Spleen (tissue), 11 donors: Measurements from ENCODE around the gene POLR1C. TPM values are rescaled to one million over a fixed set of nuclear protein-coding genes. Genes with fewer than 3 reads are reported as not detected.
A peak's percentile ranks its signal among the peaks of the same experiment; 100 is the strongest.

Experiments used
- DNase-seq: peaks from one replicate; pipeline ENCODE4 v3.0.0-alpha.2; 2020
- H3K27ac ChIP-seq, 8 donors: fragments of 200-600 bp; sonication (generic) in 7 of 8; 1 replicate in 4 of 8; 2 replicates in 4 of 8; pipeline versions ENCODE4 v1.5.0 to v1.8.0; 2016 to 2021; ENCODE audit warnings: inconsistent platforms in 4 of 8, mild to moderate bottlenecking in 4 of 8, moderate library complexity in 1 of 8
- H3K27me3 ChIP-seq, 7 donors: fragments of 200-600 bp; sonication (generic) in 6 of 7; replicated peaks in 1 of 7; 1 replicate in 4 of 7; 2 replicates in 3 of 7; pipeline versions ENCODE4 v1.5.0 to v1.8.0; 2016 to 2021; ENCODE audit warnings: inconsistent platforms in 3 of 7, mild to moderate bottlenecking in 1 of 7
- H3K36me3 ChIP-seq, 6 donors: fragments of 200-600 bp; sonication (generic) in 5 of 6; 1 replicate in 4 of 6; 2 replicates in 2 of 6; pipeline versions ENCODE4 v1.5.0 to v1.8.0; 2016 to 2021; ENCODE audit warnings: inconsistent platforms in 2 of 6
- H3K4me1 ChIP-seq, 6 donors: fragments of 200-600 bp; sonication (generic) in 5 of 6; 1 replicate in 3 of 6; 2 replicates in 3 of 6; pipeline versions ENCODE4 v1.5.0 to v1.8.0; 2016 to 2021; ENCODE audit warnings: inconsistent platforms in 3 of 6
- H3K4me3 ChIP-seq, 8 donors: fragments of 200-600 bp; sonication (generic) in 7 of 8; 1 replicate in 4 of 8; 2 replicates in 4 of 8; pipeline versions ENCODE4 v1.5.0 to v1.8.0; 2016 to 2021; ENCODE audit warnings: inconsistent platforms in 4 of 8, mild to moderate bottlenecking in 4 of 8, moderate library complexity in 2 of 8
- H3K9me3 ChIP-seq, 8 donors: fragments of 200-600 bp; sonication (generic) in 7 of 8; 1 replicate in 4 of 8; 2 replicates in 4 of 8; pipeline versions ENCODE4 v1.5.0 to v1.8.0; 2016 to 2021; ENCODE audit warnings: inconsistent platforms in 4 of 8
- CTCF ChIP-seq, 11 experiments: fragments of 200-600 bp in 7 of 11; fragments of 450-650 bp in 4 of 11; sonication (generic) in 4 of 11; IDR thresholded peaks in 8 of 11; conservative IDR thresholded peaks in 3 of 11; 1 replicate in 7 of 11; 2 replicates in 4 of 11; pipeline versions ENCODE4 v1.4.0 to v1.8.0; 2016 to 2021; ENCODE audit warnings: antibody characterized with exemption in 11 of 11, inconsistent platforms in 4 of 11, mild to moderate bottlenecking in 1 of 11
- POLR2A ChIP-seq, 3 donors: fragments of 450-650 bp; IDR thresholded peaks; one replicate each; pipeline ENCODE4 v1.5.1; 2017; ENCODE audit warnings: antibody characterized with exemption in 3 of 3, mild to moderate bottlenecking in 1 of 3
- POLR2AphosphoS5 ChIP-seq, 3 donors: sonication (generic); formaldehyde crosslinking; IDR thresholded peaks; one replicate each; pipeline ENCODE4 v1.5.1; 2017; ENCODE audit warnings: antibody characterized with exemption in 3 of 3
- WGBS, 5 donors: extraction: QIAGEN DNeasy Blood & Tissue Kit in 3 of 5; methylation state at CpG; one replicate each; pipeline versions ENCODE4 v1.1.5 to v1.1.7; 2013 to 2018; 5-methylcytosine and 5-hydroxymethylcytosine counted together
- intact Hi-C: fragments of 100-400 bp; cut with DNase I; formaldehyde crosslinking; loops from one replicate; pipeline ENCODE4 v1.15.0; 2023; ENCODE audit warnings: low total_unique reads
- polyA plus RNA-seq, 3 donors: library from polyadenylated mRNA; stranded (reverse); fragments of 200-250 nt; gene quantifications; one replicate each; pipeline ENCODE4 v1.2.1, GENCODE V29; 2013
- total RNA-seq, 7 donors: library from RNA; depleted of rRNA in 3 of 7; stranded (reverse); fragments of >200 nt in 3 of 7; fragmentation: NEBNext Ultra II Directional in 4 of 7; extraction: Animal tissue kit (Norgen Biotek cat#: 25700) in 4 of 7; gene quantifications; one replicate each; pipeline versions ENCODE4 v1.1.0 to v1.2.1, GENCODE V29; 2016 to 2021
- donor health status: healthy with polysubstance abuse.
- donor health status: DM: no; HTN: no; CAD: no; lungs with moderate emphysema.
- donor health status: DM: no; HTN: no; CAD: no.
- donor health status: Bipolar disorder and iron deficiency.
- donor health status: healthy.
- donor health status: DM: no; HTN: no; CAD: no.
- donor health status: DM: yes; HTN: yes; CAD: no.

POLR1C gene
- total and polyA plus RNA-seq, 10 donors, result 24.1 to 32.6 (median 28.2) TPM

GRCh38 chr6:43475516-43475915 lies 41.4 kb upstream of the POLR1C start:
- peaks cover 0 to 18% (median 0%) of the 10 kb centered on the region in 7 donors for H3K27me3 ChIP-seq
- peaks cover 16 to 39% (median 35%) of the 10 kb centered on the region in 6 donors for H3K4me1 ChIP-seq
- no peak overlapping the region for H3K4me3 ChIP-seq
- WGBS, 5 donors, result 80 to 91% (median 86%) methylated on average over 5 to 6 of the region's 6 CpGs
- H3K36me3 ChIP-seq, result peaks cover 0 to 2% (median 0%) of the 10 kb centered on the region in 6 donors
- intact Hi-C loops, result no loop called here
- TF ChIP-seq POLR2A (IDR thresholded peaks at IDR 0.05), result no peak
- no peak for TF ChIP-seq CTCF (IDR thresholded peaks at IDR 0.05 in 8 of 11, conservative IDR thresholded peaks at IDR 0.05 in 3 of 11)
- no peak for TF ChIP-seq POLR2AphosphoS5 (IDR thresholded peaks at IDR 0.05)
- no peak overlapping the region for H3K27ac ChIP-seq
- no peaks in the 10 kb centered on the region for H3K9me3 ChIP-seq
- no peak for DNase-seq

GRCh38 chr6:43476746-43477145 lies 40.1 kb upstream of the POLR1C start:
- intact Hi-C loops, result no loop called here
- Histone ChIP-seq H3K27ac (peak overlapping the region; percentile 21 to 90 (median 84)), H3K4me3 (peak overlapping the region; percentile 53 to 84 (median 68)), H3K27me3 (peaks cover 0 to 8% (median 0%) of the 10 kb centered on the region in 7 donors), H3K36me3 (peaks cover 0 to 5% (median 0%) of the 10 kb centered on the region in 6 donors), H3K9me3 (no peaks in the 10 kb centered on the region), H3K4me1 (peaks cover 16 to 52% (median 39%) of the 10 kb centered on the region in 6 donors)
- no peak for TF ChIP-seq CTCF (IDR thresholded peaks at IDR 0.05 in 8 of 11, conservative IDR thresholded peaks at IDR 0.05 in 3 of 11)
- TF ChIP-seq POLR2A (IDR thresholded peaks at IDR 0.05), result no peak
- no peak for TF ChIP-seq POLR2AphosphoS5 (IDR thresholded peaks at IDR 0.05)
- WGBS, 5 donors, result 28 to 42% (median 38%) methylated on average over 2 of the region's 2 CpGs
- no peak for DNase-seq

DNA sequence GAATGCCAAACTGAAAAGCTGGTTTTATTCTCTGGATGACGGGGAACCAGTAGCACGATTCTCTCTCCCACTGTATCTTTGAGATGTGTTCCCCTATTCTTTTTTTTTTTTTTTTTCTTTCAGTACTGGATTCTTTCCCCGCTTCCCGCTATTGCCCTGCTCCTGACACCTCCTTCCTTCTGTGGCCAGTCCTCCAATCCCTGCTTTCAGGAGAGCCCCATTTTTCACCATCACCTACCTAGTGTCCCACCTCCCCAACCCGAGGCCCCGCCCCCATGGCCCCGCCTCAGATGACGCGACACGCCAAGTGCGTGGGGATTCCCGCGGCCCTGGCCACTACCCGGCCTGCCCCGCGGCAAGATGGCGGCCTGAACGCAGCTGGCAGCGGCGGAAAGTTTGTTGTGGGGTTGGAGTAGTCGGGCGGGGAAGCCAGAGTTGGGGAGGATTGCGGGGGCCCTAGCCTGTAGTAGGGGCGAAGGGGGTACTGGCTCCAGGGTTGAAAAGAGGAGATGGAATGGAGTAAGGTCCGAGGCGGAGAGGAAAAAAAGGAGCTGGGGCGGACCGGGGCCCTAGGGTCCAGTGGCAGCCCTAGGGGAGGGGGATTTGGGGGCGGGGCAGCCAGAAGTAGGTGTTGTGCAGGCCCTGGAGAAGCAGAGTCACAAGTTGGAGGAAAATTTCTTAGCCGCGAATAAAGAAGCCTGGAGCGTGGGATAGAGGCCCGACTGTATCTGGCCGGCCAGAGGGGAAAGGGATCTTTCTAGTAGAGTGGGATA lies 39.5 kb upstream of the POLR1C start, which contains the start of gene TJAP1:
Gene TJAP1 (plus strand): TSS at position 336 of the 773 bp plus-strand sequence. CDS start 21,432 bp downstream, outside the sequence.
- WGBS, 5 donors, result 1 to 2% (median 2%) methylated on average over 34 of the region's 34 CpGs
- Histone ChIP-seq H3K36me3 (peaks cover 0 to 5% (median 0%) of the 10 kb centered on the region in 6 donors), H3K27ac (peak within 1 kb of the TSS; percentile 71 to 90 (median 84)), H3K9me3 (no peaks in the 10 kb centered on the region), H3K27me3 (peaks cover 0 to 2% (median 0%) of the 10 kb centered on the region in 7 donors), H3K4me3 (peak within 1 kb of the TSS; percentile 53 to 84 (median 68)), H3K4me1 (peaks cover 16 to 58% (median 40%) of the 10 kb centered on the region in 6 donors)
- no peak for TF ChIP-seq CTCF (IDR thresholded peaks at IDR 0.05 in 8 of 11, conservative IDR thresholded peaks at IDR 0.05 in 3 of 11)
- TF ChIP-seq POLR2AphosphoS5 (IDR thresholded peaks at IDR 0.05), result peak; percentile 95 to 96 (median 96)
- TF ChIP-seq POLR2A (IDR thresholded peaks at IDR 0.05), result peak in 2 of 3 donors; percentile 11 to 24
- intact Hi-C loops, result no loop called here
- peak; percentile 99 for DNase-seq

- Histone ChIP-seq H3K4me3 (peak overlapping the region; percentile 53 to 84 (median 68)), H3K36me3 (peaks cover 0 to 5% (median 0%) of the 10 kb centered on the region in 6 donors), H3K27ac (peak overlapping the region; percentile 71 to 90 (median 84)), H3K9me3 (no peaks in the 10 kb centered on the region), H3K27me3 (no peaks in the 10 kb centered on the region), H3K4me1 (peaks cover 16 to 64% (median 40%) of the 10 kb centered on the region in 6 donors)
- no peak for DNase-seq
- TF ChIP-seq POLR2A (IDR thresholded peaks at IDR 0.05), result no peak
- no peak for TF ChIP-seq POLR2AphosphoS5 (IDR thresholded peaks at IDR 0.05)
- TF ChIP-seq CTCF (IDR thresholded peaks at IDR 0.05 in 8 of 11, conservative IDR thresholded peaks at IDR 0.05 in 3 of 11), result no peak
- intact Hi-C loops, result no loop called here
- 22 to 31% (median 27%) methylated on average over 3 of the region's 3 CpGs for WGBS, 5 donors
These were observed 38.9 kb upstream of the POLR1C start for GRCh38 chr6:43478008-43478372.
